ENCODE results near the gene HIF3A. TPM values are rescaled to one million over a fixed set of nuclear protein-coding genes. Genes with fewer than 3 reads are reported as not detected.

HIF3A gene
- total RNA-seq, 1 donor from 2014 or later, result 155 TPM

DNA sequence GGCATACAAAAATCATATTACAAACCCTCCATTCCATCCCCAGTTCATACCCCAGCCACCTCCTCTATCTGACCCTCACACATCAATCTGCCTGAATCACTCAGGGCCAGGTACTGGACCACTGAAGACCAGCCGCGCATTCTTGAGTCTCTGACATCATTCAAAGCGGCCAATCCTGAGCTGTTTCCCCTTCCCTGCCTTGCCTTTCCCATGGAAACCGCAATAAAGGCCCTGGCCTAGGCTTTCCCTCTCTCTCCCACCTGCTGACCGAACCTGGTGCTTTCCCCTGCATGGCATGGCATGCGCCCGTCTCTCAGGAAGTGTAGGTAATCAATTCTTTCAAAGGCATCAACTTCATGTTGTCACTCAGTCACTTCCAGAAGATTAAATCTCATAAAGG is 17.7 kb upstream of the HIF3A start:
- Histone ChIP-seq H3K9me3 (no peaks in the 10 kb centered on the region), H3K27ac (no peak overlapping the region), H3K4me3 (no peak overlapping the region), H3K36me3 (no peaks in the 10 kb centered on the region), H3K4me1 (no peaks in the 10 kb centered on the region), H3K27me3 (no peaks in the 10 kb centered on the region)
- intact Hi-C loops (cut with DNase I), result no loop called here
- DNase-seq (ENCODE audit: extremely low spot score in 2 of 2), result no peak
- no peak for TF ChIP-seq POLR2AphosphoS5 (IDR thresholded peaks at IDR 0.05; ENCODE audit: insufficient read depth in 1 of 2, low read depth in 1 of 2)
- TF ChIP-seq, protein P1, sequence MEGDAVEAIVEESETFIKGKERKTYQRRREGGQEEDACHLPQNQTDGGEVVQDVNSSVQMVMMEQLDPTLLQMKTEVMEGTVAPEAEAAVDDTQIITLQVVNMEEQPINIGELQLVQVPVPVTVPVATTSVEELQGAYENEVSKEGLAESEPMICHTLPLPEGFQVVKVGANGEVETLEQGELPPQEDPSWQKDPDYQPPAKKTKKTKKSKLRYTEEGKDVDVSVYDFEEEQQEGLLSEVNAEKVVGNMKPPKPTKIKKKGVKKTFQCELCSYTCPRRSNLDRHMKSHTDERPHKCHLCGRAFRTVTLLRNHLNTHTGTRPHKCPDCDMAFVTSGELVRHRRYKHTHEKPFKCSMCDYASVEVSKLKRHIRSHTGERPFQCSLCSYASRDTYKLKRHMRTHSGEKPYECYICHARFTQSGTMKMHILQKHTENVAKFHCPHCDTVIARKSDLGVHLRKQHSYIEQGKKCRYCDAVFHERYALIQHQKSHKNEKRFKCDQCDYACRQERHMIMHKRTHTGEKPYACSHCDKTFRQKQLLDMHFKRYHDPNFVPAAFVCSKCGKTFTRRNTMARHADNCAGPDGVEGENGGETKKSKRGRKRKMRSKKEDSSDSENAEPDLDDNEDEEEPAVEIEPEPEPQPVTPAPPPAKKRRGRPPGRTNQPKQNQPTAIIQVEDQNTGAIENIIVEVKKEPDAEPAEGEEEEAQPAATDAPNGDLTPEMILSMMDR (IDR thresholded peaks at IDR 0.05), result no peak
- no peak for TF ChIP-seq POLR2A (IDR thresholded peaks at IDR 0.05)

GRCh38 chr19:46283771-46284170 is 13.1 kb upstream of the HIF3A start:
- no peaks in the 10 kb centered on the region for H3K9me3 ChIP-seq
- intact Hi-C loops (cut with DNase I), result loop anchor here (5.0 to 10.0 kb wide), 3 partner anchors 64 to 221 kb away; partner anchors contain the start of gene PPP5C
- TF ChIP-seq POLR2A (IDR thresholded peaks at IDR 0.05) (no peak), POLR2AphosphoS5 (IDR thresholded peaks at IDR 0.05; ENCODE audit: insufficient read depth in 1 of 2, low read depth in 1 of 2) (peak in 1 of 2 donors; percentile 86)
- no peak overlapping the region for H3K4me3 ChIP-seq
- H3K4me1 ChIP-seq, result no peaks in the 10 kb centered on the region
- no peaks in the 10 kb centered on the region for H3K36me3 ChIP-seq
- H3K27ac ChIP-seq, result no peak overlapping the region
- H3K27me3 ChIP-seq, result no peaks in the 10 kb centered on the region
- no peak for DNase-seq (ENCODE audit: extremely low spot score in 2 of 2)

DNA sequence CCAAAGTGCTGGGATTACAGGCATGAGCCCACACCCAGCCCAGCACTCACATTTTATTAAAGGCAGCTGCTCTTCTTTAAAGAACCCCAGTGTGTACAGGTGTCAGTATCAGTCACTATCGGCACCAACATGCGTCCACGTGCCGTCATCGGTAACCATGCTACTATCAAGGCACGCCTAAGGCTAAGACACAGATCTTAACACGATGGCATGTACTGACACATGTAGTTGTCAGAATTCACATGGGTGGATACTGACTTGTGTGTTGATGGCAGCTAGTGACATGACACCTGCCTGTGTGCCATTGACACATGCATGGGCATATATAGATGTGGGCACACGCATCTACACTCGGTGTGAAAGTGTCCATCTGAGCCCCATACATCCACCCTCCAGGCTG is 12.2 kb upstream of the HIF3A start:
- Histone ChIP-seq H3K27ac (no peak overlapping the region), H3K9me3 (no peaks in the 10 kb centered on the region), H3K4me1 (no peaks in the 10 kb centered on the region), H3K27me3 (no peaks in the 10 kb centered on the region), H3K36me3 (no peaks in the 10 kb centered on the region), H3K4me3 (no peak overlapping the region)
- no peak for DNase-seq (ENCODE audit: extremely low spot score in 2 of 2)
- intact Hi-C loops (cut with DNase I), result loop anchor here (5.0 to 10.0 kb wide), 3 partner anchors 63 to 220 kb away; partner anchors contain the start of gene PPP5C
- no peak for TF ChIP-seq POLR2AphosphoS5 (IDR thresholded peaks at IDR 0.05; ENCODE audit: insufficient read depth in 1 of 2, low read depth in 1 of 2)
- TF ChIP-seq, protein P1 (IDR thresholded peaks at IDR 0.05), result no peak
- no peak for TF ChIP-seq POLR2A (IDR thresholded peaks at IDR 0.05)

DNA sequence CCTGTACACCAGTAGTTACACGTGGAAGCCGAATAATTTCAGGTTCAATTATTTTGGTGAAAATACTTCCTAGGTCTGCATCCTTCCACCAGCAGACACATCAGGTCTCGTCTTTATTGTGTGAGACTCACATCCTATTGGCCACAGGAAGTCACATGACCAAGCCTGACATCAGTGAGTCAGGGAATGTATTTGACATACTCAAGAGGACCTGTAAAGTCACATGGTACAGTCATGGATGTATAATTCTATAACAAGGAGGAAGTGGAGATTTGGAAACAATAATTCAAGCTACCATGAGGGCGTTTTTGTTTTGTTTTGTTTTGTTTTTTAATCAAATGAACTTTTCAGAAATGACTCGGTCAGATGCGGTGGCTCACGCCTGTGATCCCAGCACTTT is 9.3 kb upstream of the HIF3A start:
- DNase-seq (ENCODE audit: extremely low spot score in 2 of 2), result no peak
- Histone ChIP-seq H3K27me3 (no peaks in the 10 kb centered on the region), H3K4me1 (no peaks in the 10 kb centered on the region), H3K36me3 (no peaks in the 10 kb centered on the region), H3K4me3 (no peak overlapping the region), H3K9me3 (no peaks in the 10 kb centered on the region), H3K27ac (no peak overlapping the region)
- intact Hi-C loops (cut with DNase I), result loop anchor here (10.0 kb wide), 1 partner anchor 217 kb away; no protein-coding TSS in a partner anchor
- TF ChIP-seq POLR2A (IDR thresholded peaks at IDR 0.05) (no peak), POLR2AphosphoS5 (IDR thresholded peaks at IDR 0.05; ENCODE audit: insufficient read depth in 1 of 2, low read depth in 1 of 2) (no peak)
- TF ChIP-seq, protein P1 (IDR thresholded peaks at IDR 0.05), result no peak

DNA sequence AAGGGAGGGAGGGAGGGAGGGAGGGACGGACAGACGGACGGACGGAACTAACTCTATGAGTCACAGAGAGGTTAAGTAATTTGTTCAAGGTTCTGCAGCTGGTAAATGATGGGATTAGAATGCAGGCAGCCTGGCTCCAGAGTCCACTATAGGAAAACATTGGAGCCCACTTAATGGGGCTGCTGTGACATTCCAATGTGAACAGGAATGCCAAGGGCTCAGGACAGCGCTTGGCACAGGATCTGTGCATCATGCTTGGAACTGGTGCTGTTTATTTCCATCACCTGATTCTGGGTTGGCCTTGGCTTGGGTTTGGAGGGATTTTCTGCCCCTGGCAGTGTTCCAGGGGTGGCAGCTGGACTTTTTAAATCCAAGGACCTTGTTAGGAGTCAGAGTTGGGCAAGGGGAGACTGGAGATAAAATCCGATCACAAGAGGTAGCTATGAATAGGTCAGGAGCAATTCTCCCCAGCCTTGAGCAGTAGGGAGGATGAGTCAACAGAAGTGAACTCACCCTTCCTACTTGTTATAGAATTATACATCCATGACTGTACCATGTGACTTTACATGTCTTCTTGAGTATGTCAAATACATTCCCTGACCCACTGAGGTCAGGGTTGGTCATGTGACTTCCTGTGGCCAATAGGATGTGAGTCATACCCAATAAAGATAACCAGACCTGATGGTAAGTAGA is 7.8 kb upstream of the HIF3A start:
- Histone ChIP-seq H3K27me3 (no peaks in the 10 kb centered on the region), H3K27ac (no peak overlapping the region), H3K4me3 (no peak overlapping the region), H3K9me3 (no peaks in the 10 kb centered on the region), H3K4me1 (no peaks in the 10 kb centered on the region), H3K36me3 (no peaks in the 10 kb centered on the region)
- intact Hi-C loops (cut with DNase I), result loop anchor here (10.0 kb wide), 1 partner anchor 216 kb away; no protein-coding TSS in a partner anchor
- DNase-seq (ENCODE audit: extremely low spot score in 2 of 2), result no peak
- peak in 1 of 2 donors; percentile 59 for TF ChIP-seq POLR2AphosphoS5 (IDR thresholded peaks at IDR 0.05; ENCODE audit: insufficient read depth in 1 of 2, low read depth in 1 of 2)
- TF ChIP-seq POLR2A (IDR thresholded peaks at IDR 0.05), result no peak
- TF ChIP-seq, protein P1 (IDR thresholded peaks at IDR 0.05), result no peak
